Neutrophil (primary cell): ENCODE results near the gene LRRC47.

ENCODE experiments used
- H3K27ac ChIP-seq: fragments of 200-600 bp; sonication (generic); 2 replicates; pipeline ENCODE4 v1.5.1; 2016; ENCODE audit warnings: mild to moderate bottlenecking, moderate library complexity
- H3K27me3 ChIP-seq: fragments of 200-600 bp; sonication (generic); 2 replicates; pipeline ENCODE4 v1.6.0; 2016; ENCODE audit warnings: mild to moderate bottlenecking
- H3K36me3 ChIP-seq: fragments of 200-600 bp; sonication (generic); 2 replicates; pipeline ENCODE4 v1.5.1; 2017
- H3K4me1 ChIP-seq, 2 experiments: fragments of 200-600 bp in 1 of 2; sonication (generic) in 1 of 2; 1 replicate in 1 of 2; 2 replicates in 1 of 2; pipeline versions ENCODE4 v1.5.1 to v1.6.1; 2013 to 2016; ENCODE audit warnings: low read depth in 1 of 2, low read length in 1 of 2, mild to moderate bottlenecking in 1 of 2, moderate library complexity in 1 of 2; ENCODE audit not compliant: control insufficient read depth in 1 of 2, insufficient read depth in 1 of 2
- H3K4me3 ChIP-seq, 2 experiments: fragments of 200-600 bp in 1 of 2; sonication (generic) in 1 of 2; 1 replicate in 1 of 2; 2 replicates in 1 of 2; pipeline ENCODE4 v1.5.1; 2013 to 2016; ENCODE audit warnings: low read depth in 1 of 2, low read length in 1 of 2, mild to moderate bottlenecking in 1 of 2, moderate library complexity in 1 of 2
- H3K9me3 ChIP-seq: fragments of 200-600 bp; sonication (generic); 2 replicates; pipeline ENCODE4 v1.5.1; 2016
- TF ChIP-seq, protein P1 (sequence below): fragments of 200-600 bp; sonication (generic); IDR thresholded peaks from 2 replicates; pipeline ENCODE4 v1.5.1; 2016; ENCODE audit warnings: antibody characterized with exemption

Gene LRRC47

DNA sequence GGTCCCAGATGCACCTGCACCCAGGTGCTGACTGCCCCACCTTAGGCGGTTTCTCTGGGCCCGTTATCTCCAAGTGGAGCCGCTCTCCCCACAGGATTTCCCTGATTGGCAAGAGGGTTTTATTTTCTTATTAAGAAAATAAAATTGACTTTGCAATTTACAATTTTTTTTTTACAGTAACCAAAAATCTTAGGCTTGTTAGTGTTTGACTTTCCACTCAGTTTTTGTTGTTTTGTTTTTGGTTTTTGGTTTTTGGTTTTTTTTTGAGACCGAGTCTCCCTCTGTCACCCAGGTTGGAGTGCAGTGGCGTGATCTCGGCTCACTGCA, 48.8 kb downstream of the LRRC47 start:
- Histone ChIP-seq H3K9me3 (no peaks in the 10 kb centered on the region), H3K27ac (no peak overlapping the region), H3K4me1 (peaks cover 18 to 20% of the 10 kb centered on the region in 2 experiments), H3K36me3 (peaks cover 4% of the 10 kb centered on the region), H3K4me3 (peak overlapping the region; percentile 57 to 74), H3K27me3 (peaks cover 60% of the 10 kb centered on the region)
- TF ChIP-seq, protein P1, sequence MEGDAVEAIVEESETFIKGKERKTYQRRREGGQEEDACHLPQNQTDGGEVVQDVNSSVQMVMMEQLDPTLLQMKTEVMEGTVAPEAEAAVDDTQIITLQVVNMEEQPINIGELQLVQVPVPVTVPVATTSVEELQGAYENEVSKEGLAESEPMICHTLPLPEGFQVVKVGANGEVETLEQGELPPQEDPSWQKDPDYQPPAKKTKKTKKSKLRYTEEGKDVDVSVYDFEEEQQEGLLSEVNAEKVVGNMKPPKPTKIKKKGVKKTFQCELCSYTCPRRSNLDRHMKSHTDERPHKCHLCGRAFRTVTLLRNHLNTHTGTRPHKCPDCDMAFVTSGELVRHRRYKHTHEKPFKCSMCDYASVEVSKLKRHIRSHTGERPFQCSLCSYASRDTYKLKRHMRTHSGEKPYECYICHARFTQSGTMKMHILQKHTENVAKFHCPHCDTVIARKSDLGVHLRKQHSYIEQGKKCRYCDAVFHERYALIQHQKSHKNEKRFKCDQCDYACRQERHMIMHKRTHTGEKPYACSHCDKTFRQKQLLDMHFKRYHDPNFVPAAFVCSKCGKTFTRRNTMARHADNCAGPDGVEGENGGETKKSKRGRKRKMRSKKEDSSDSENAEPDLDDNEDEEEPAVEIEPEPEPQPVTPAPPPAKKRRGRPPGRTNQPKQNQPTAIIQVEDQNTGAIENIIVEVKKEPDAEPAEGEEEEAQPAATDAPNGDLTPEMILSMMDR: no peak

DNA sequence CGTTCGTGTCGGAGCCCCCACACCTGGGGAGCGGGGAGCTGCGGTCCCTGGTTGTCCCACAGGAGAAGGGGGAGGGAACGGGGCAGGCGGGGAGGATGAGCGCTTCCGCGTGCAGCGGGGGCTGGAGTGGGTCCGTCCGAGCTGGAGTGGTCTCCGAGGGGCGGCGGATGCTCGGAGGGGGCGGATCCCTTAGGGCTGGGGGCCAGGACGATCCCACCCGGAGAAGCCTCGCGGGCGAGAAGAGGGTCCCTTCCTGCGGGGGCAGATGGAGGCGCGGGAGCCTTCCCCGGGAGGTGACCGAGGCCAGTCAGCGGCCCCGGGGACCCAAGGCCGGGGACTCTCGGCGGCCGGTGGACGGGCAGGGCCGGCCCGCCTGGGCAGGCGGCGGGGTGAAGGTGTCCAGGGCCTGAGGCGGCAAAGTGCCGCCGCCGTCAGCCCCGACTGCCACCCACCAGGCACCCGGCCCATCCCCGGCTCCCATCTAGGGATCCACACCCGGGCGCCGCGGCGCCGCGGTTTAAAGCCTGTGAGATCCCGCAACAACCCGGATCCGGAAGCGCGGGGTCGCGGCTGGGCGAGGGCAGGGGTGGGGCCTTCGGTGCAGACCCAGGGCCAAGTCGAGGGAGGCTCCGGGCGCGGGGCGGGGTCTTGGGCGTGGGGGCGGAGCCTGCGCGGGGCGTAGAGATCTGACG, 49.3 kb downstream of the LRRC47 start:
- Histone ChIP-seq H3K27ac (no peak overlapping the region), H3K27me3 (peaks cover 60% of the 10 kb centered on the region), H3K4me1 (peaks cover 18 to 20% of the 10 kb centered on the region in 2 experiments), H3K4me3 (peak overlapping the region; percentile 57 to 74), H3K36me3 (peaks cover 9% of the 10 kb centered on the region), H3K9me3 (no peaks in the 10 kb centered on the region)
- TF ChIP-seq, protein P1: no peak

DNA sequence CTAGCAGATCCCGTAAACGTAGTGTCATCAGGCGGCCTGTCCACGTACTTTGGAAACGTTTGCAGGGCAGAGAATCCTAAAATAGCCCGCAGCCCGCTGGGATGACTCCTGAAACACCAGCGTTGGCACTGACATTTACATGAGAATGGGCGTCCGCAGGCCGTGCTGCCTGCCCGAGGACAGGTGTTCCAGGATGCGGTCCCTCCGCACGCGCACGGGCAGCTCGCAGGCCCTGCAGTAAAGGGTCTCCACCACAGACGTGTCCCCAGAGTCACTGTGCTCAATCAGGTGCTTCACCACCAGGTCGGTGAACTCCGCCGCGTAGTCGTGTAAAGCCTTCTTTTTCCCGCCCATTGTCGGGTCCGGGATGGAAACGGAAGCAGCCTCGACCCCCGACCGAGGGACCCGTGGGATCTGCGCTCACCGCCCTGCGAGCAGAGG, 49.9 kb downstream of the LRRC47 start:
- TF ChIP-seq, protein P1: no peak
- H3K27ac ChIP-seq: no peak overlapping the region
- peaks cover 58% of the 10 kb centered on the region for H3K27me3 ChIP-seq
- H3K4me1 ChIP-seq: peaks cover 18 to 20% of the 10 kb centered on the region in 2 experiments
- no peaks in the 10 kb centered on the region for H3K9me3 ChIP-seq
- H3K4me3 ChIP-seq: peak overlapping the region; percentile 57 to 74
- peaks cover 14% of the 10 kb centered on the region for H3K36me3 ChIP-seq

DNA sequence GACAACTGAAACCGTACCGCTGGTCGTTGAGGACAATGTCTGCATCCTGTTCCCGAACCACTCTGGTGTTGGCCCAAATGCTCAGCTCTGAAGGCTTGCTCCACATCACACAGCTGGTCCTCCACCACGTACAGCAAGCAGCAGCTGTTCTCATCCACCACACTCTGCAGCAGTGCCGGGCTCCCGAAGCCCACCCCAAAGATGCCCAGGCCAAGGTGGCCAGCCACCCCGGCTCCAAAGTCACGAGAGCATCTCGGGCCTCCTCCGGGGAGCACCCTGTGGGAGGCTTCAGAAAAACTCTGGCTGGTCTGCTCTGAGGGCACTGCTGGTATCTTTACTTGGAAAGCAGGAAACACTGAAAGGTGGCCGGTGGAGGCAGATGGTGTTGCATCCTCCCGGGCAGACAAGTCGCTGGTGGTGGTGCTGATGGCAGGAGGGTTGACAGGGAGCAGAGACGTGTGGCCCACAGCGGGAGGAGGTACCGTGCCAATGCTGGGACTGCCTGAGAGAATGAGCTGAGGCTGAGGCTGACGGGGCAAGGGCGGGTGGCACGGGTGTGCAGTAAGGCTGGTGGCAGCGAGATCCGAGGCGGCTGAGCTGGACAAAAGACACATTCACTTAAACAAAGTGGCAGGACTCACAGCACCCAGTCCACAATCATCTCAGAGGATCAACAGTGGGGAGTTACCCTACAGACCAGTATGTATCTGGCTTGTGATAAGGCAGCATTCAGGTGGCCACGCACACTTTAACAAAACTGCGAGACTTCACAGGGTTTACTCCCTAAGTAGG, 50.5 kb downstream of the LRRC47 start:
- peaks cover 52% of the 10 kb centered on the region for H3K27me3 ChIP-seq
- peaks cover 18 to 20% of the 10 kb centered on the region in 2 experiments for H3K4me1 ChIP-seq
- H3K4me3 ChIP-seq: no peak overlapping the region
- H3K9me3 ChIP-seq: no peaks in the 10 kb centered on the region
- H3K27ac ChIP-seq: no peak overlapping the region
- H3K36me3 ChIP-seq: peaks cover 14% of the 10 kb centered on the region
- TF ChIP-seq, protein P1: no peak

DNA sequence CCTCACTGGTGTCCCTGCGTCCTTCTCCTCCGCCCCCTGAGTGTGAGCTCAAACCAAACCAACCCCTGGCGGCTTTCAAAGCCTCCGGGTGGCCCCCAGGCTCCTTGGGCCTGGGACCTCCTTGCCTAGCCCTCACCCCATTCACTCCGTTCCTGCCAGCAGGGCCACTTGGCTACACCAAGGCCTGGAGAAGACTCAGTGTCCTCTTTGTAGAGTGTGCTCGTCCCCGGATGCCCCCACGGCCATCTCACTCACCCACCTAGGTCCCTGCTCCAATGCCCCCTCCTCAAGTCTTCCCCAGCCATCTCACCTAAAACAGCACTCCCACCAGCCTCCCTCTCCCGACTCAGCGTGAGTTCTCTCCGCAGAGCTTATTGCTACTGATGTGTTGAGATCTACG, 51.2 kb downstream of the LRRC47 start:
- Histone ChIP-seq H3K27ac (no peak overlapping the region), H3K27me3 (peaks cover 44% of the 10 kb centered on the region), H3K4me1 (peaks cover 18 to 20% of the 10 kb centered on the region in 2 experiments), H3K36me3 (peaks cover 14% of the 10 kb centered on the region), H3K4me3 (no peak overlapping the region), H3K9me3 (no peaks in the 10 kb centered on the region)
- TF ChIP-seq, protein P1: no peak
